Stimulated activated CD8-positive, alpha-beta memory T cell treated with anti-CD3 and anti-CD28 coated beads, Interleukin-7, amount 100 ng/mL, for 24 hours (primary cell): ENCODE results near the gene HPSE2.
"Not testable (repeated sequence)": the region's sequence is repeated elsewhere in the genome, so short reads cannot be mapped to it uniquely, and the experiment has no call there.

Source experiments
- DNase-seq: peaks from one replicate; pipeline ENCODE4 v3.0.0-alpha.2; 2020; ENCODE audit warnings: low read depth

The HPSE2 gene

DNA sequence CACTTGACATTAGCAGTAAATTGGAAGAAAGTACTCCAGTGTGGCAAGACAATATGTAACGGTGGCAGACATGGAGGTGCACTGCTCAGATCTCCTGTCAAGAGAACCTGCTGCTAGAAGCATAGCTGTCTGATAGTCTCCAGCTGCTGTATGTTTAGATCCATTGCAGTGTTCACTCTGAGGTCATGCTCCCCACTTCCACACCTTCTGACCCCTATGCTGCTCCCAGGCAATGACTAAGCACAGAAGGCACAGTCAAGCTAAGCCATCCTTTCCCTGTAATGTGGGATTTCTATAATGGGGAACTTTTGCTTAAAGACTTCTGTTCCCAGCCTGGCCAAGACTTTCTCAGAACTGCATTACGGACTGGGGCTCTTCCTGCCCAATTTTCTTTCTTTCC lies 315.8 kb downstream of the HPSE2 start:
- DNase-seq: no peak

DNA sequence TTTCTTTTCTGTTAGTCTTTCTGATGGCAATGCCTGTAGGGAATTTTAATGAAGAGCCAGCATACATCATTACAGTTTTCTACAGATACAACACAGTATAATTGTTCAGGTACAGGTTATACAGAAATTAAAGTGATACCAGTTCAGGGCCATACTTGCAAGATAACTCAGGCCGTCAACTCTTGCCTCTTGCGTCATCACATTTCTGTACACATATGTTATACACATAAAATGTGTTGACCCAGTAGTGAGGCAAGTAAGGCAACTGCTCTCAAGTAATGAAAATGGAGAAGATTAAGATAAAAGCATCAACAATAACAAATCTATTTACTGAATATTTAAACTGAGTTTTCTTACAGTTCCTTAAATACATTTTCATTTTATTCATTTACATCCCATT lies 317.8 kb downstream of the HPSE2 start:
- DNase-seq: no peak

DNA sequence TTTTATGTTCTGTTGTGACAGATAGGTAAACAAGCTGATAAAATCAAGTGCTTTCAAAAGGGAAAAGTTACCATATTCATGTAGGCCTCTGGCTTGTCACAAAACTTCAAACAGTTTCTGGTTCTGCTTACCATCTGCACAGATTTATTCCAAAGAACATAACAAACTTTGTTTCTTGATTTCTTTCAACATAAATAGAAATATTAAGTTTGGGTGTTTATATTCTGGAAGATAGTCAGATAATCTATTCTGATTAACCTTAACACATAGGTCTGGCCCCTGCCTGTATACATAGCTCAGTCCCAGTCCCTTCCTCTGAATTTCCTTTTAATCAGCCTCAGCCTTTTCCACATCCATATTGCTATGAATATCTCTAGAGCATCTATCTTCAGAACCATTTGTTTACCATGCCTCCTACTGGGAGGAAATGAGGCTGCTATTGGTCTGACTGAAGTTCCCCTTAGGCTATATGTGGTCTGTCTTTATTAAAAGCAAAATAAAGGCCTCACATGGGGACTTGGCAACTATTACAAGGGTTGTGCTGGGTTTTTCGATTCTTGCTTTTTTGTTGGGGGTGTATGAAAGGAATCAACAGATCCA lies 319.0 kb downstream of the HPSE2 start:
- no peak for DNase-seq

- DNase-seq: no peak
Measured at GRCh38 chr10:98915911-98916310, 319.7 kb downstream of the HPSE2 start.

- DNase-seq: no peak
Measured at GRCh38 chr10:98910546-98910945, 325.1 kb downstream of the HPSE2 start.

- no peak for DNase-seq
Measured at GRCh38 chr10:98910048-98910447, 325.6 kb downstream of the HPSE2 start.

- DNase-seq: no peak
Measured at GRCh38 chr10:98908868-98909267, 326.8 kb downstream of the HPSE2 start.

DNA sequence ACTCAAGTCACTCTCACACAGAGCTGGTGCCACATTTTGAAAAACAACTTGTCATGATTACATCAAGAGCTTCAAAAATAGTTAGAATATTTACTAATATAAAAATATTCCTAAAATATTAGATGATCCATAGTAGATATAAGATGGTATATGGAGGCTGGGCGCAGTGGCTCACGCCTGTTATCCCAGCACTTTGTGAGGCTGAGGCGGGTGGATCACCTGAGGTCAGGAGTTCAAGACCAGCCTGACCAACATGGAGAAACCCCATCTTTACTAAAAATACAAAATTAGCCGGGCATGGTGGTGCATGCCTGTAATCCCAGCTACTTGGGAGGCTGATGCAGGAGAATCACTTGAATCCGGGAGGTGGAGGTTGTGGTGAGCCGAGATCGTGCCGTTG lies 327.4 kb downstream of the HPSE2 start:
- DNase-seq: not testable (repeated sequence)

GRCh38 chr10:98901441-98902110 lies 334.1 kb downstream of the HPSE2 start:
- DNase-seq: no peak

DNA sequence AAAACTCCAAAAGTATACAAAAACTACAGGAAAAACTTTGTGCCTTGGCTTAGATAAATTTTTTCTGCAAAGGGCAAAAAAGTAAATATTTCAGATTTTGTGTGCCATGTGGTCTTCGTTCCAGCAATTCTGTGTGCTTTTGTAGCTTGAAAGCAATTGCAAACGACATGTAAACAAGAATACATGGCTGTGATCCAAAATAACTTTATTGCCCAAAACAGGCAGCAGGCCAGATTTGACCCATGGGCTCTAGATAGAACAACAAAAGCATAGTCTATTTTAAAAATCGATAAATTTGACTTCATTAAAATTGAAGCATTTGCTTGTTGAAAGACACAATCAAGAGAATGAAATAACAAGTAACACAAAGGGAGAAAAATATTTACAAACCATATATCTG lies 336.6 kb downstream of the HPSE2 start:
- DNase-seq: no peak

- DNase-seq: no peak
Measured at GRCh38 chr10:98892523-98892922, 343.1 kb downstream of the HPSE2 start.

DNA sequence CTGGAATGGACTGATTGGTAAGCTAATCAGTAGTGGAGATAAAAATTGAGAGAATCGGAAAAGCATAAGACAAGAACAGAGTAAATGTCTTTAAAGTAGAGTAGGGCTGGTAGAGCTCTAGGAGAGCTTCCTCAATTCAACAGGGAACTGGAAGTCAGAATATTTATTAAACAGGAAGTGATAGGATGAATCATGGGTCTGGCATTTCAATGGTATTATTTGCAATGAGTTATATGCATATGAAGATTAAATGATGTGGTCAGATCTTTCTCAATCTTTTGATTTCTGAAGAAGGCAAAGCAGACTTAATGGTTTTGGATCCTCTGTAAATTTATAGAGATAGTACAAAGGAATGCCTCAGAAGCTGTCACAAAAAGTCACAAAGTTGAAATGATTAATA lies 349.0 kb downstream of the HPSE2 start:
- no peak for DNase-seq

GRCh38 chr10:98885378-98885777 lies 350.3 kb downstream of the HPSE2 start:
- no peak for DNase-seq

- no peak for DNase-seq
Measured at GRCh38 chr10:98881789-98882188, 353.9 kb downstream of the HPSE2 start.

DNA sequence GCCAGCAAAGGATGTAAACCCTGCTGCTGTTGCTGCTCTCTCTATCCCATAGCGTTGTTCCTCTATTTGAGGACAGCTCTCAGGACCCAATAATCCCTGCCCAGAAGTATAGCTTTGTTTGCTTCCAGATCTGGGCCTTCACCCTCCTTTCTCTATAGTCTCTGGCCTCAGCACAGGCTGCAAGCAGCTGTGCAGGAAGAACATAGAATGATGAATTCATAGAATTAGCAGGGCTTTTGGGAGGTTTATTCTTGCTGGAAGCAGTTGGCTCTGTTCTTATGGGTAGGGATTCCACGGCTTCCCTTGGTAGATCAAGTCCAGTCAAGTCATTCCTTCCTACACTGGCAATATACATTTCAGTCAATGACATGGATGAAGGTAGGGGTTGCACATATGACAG lies 354.7 kb downstream of the HPSE2 start:
- DNase-seq: no peak

DNA sequence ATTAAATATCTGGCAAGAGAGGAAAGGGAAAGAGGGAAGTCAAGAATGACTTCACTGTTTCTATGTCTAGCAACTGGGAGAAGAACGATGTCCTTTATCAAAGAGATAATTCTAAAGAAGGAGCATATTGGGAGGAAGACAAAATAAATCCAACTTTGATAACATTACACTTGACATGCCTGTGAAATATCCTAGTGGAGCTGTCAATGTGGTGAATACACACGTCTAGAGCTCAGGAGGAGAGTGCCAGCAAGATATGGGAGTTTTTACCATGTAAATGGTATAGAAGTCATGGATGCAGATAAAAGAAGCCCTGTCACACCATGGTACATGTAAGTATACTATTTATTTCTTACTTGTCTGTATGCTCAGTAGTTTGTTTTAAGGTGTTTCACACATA lies 356.7 kb downstream of the HPSE2 start:
- DNase-seq: no peak

DNA sequence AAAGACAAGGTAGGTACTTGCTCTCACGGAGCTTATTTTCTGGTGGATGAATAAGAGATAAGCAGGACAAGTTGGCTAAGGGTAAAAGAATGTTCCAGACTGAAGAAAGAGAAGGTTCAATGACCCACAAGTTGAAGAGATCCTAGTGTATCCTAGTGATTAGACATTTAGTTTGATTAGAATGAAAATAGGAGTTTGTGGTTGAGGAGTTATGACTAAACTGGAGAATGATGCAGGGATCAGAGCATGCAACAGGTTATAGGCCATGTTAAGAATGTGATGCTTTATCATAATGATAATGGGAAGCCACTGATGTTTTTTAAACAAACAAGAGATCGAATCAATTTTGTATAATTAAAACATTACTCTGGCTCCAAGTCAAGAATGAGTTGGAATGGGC lies 357.2 kb downstream of the HPSE2 start:
- no peak for DNase-seq

DNA sequence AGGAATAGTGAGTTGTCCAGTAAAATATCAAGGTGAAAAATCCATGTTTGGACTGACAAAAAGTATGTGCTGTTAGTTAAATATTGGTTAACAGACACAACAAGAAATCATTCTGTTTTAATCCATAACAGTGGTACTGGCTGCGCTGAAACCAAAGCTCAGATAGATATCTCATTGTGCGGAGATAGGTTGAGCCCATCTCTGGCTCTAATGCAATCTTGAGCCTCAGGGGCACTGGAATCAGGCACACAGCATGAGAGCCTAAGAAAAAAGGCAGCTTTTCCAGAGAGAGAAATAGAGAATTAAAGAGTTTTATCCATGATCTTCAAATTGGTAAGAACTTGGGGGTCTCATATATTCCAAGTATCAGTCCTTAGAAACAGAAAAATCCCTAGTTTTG lies 373.7 kb downstream of the HPSE2 start:
- DNase-seq: no peak

DNA sequence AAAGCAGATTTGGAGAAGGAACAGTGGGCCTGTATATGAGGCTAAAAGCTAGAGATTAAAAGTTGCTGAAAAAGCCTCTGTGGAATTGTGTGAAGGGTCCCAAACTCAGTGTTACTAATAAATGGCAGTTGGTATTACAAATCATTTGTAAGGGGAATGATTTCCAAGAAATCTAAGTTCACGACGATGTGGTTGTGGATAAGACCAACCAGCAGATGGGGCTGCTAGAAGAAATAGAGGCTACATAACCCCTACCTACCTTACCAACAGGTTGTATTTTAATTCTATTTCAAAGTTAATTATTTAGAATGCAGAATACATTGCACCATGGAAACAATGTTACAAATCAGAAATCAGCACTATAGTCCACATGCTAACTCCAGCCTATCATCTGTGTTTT lies 377.1 kb downstream of the HPSE2 start:
- DNase-seq: no peak

GRCh38 chr10:98855403-98856189 lies 380.1 kb downstream of the HPSE2 start:
- no peak for DNase-seq

DNA sequence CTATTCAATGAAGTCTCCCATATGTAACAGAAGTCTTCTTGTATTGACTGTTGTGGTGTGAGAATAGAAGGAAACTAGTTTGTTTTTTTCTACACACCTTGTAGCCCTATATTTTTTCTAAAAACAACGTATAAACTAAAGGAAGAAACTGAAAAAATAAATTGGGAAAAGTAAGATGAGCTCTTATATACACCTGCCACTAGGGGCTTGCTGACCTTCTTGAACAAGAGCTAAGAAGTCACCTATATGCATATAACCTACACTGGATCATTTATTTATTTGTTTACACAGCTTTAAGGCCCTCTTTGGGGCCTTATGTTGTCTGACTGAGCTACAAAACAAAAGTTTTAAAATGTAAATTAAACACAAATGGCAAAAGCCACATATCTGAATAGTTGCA lies 383.0 kb downstream of the HPSE2 start:
- no peak for DNase-seq

DNA sequence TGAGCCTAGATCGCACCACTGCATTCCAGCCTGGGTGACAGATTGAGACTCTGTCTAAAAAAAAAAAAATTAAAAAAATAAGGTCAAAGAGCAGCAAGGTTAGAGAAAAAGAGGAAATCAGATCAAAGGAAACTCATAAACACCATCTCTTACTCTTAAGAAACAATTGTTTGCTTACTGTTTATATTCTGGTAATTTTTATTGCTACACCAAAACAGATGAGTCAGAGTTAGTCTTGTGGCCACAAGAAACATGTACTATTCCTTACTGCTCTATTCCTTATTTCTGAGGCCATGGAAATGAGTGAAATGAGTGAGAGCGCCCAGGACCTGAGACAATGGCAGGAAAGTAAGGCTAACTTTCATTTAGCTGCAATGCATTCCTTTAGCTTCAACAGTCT lies 387.3 kb downstream of the HPSE2 start:
- DNase-seq: no peak

DNA sequence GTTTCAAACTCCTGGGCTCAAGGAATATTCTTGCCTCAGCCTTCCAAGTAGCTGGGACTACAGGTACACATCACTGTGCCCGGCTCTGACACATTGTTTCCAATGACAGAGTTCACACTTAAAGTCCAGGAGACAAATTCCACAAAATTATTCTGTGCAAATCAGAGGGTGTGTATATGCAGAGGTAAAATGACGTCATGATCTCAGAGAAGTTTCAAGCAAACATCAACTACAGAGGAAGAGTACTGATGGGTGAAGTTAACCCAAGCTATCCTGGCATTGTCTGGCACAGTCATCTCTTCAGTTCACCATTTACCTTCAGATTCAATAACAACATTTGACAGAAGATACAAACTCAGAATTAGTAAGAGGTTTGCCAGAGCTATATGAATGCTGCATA lies 388.9 kb downstream of the HPSE2 start:
- no peak for DNase-seq

GRCh38 chr10:98833542-98833941 lies 402.1 kb downstream of the HPSE2 start:
- DNase-seq: no peak
